ENCODE results near the gene SERPINA1. TPM values are rescaled to one million over a fixed set of nuclear protein-coding genes. Genes with fewer than 3 reads are reported as not detected.

SERPINA1 gene
- total RNA-seq, 2 experiments from 2014 or later = 4.3 to 4.7 TPM

- Mint-ChIP-seq H3K27ac (peak overlapping the region; percentile 35), H3K9me3 (no peaks in the 10 kb centered on the region), H3K4me3 (no peak overlapping the region), H3K36me3 (ENCODE audit: low read depth) (no peaks in the 10 kb centered on the region), H3K4me1 (ENCODE audit: low read depth) (peaks cover 53% of the 10 kb centered on the region), H3K27me3 (no peaks in the 10 kb centered on the region)
- intact Hi-C loops (cut with DNase I, micrococcal nuclease) = no loop called here
- no peak for ATAC-seq (ENCODE audit: poor library complexity)
- H3K4me1 ChIP-seq (ENCODE audit: insufficient read depth, low read length) = peaks cover 24% of the 10 kb centered on the region
- ChIA-PET CTCF (no interaction called here), POLR2A (no interaction called here)
- H3K27me3 ChIP-seq (ENCODE audit: control insufficient read depth in 1 of 2, insufficient read depth in 2 of 2, low read length in 2 of 2) = peaks cover 3% of the 10 kb centered on the region in 2 experiments
- no peak overlapping the region for H3K27ac ChIP-seq (ENCODE audit: low read depth in 1 of 2, low read length in 2 of 2)
- peak in 3 of 14 experiments; percentile 22 to 69 (median 63) for DNase-seq
- no peak overlapping the region for H3K4me3 ChIP-seq (ENCODE audit: low read length)
- no peak for TF ChIP-seq CTCF (IDR thresholded peaks at IDR 0.05)
- no peaks in the 10 kb centered on the region for H3K36me3 ChIP-seq (ENCODE audit: insufficient read depth, low read length)
- H3K9me3 ChIP-seq (ENCODE audit: control insufficient read depth in 1 of 2, insufficient read depth in 1 of 2, low read length in 2 of 2) = no peaks in the 10 kb centered on the region
Observed at GRCh38 chr14:94394581-94395207, 6.3 kb upstream of the SERPINA1 start.

DNA sequence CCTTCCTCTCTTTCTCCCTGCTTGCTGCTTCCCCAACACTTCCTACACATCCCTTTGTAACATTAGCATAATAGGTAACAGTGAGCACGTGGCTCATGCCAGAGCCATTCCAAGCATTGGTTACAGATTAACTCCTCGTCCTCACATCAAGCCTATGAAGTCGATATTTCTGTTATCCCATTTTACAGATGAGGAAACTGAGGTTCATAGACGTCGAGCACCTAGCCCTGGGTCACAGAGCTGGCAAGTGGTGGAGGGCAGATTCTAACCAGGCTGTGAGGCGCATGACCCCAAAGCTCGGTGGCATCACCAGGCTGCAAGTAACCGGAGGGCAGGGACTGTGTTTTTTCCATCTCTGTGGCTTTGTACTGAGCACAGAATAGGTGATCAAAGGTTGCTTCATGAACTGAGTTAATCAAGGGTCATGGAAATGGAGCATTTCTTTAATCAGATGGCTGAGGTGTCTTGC, 5.7 kb upstream of the SERPINA1 start:
- ChIA-PET CTCF (no interaction called here), POLR2A (no interaction called here)
- DNase-seq (no peak), ATAC-seq (ENCODE audit: poor library complexity) (no peak)
- Histone ChIP-seq H3K27me3 (ENCODE audit: control insufficient read depth in 1 of 2, insufficient read depth in 2 of 2, low read length in 2 of 2) (peaks cover 0 to 3% of the 10 kb centered on the region in 2 experiments), H3K27ac (ENCODE audit: low read depth in 1 of 2, low read length in 2 of 2) (no peak overlapping the region), H3K4me3 (ENCODE audit: low read length) (no peak overlapping the region), H3K4me1 (ENCODE audit: insufficient read depth, low read length) (peaks cover 24% of the 10 kb centered on the region), H3K9me3 (ENCODE audit: control insufficient read depth in 1 of 2, insufficient read depth in 1 of 2, low read length in 2 of 2) (no peaks in the 10 kb centered on the region), H3K36me3 (ENCODE audit: insufficient read depth, low read length) (no peaks in the 10 kb centered on the region)
- TF ChIP-seq CTCF (IDR thresholded peaks at IDR 0.05) = no peak
- no peaks in the 10 kb centered on the region for H3K36me3 Mint-ChIP-seq (ENCODE audit: low read depth)
- H3K4me1 Mint-ChIP-seq (ENCODE audit: low read depth) = peaks cover 53% of the 10 kb centered on the region
- intact Hi-C loops (cut with DNase I, micrococcal nuclease) = no loop called here
- no peaks in the 10 kb centered on the region for H3K27me3 Mint-ChIP-seq
- no peak overlapping the region for H3K4me3 Mint-ChIP-seq
- peak overlapping the region; percentile 35 for H3K27ac Mint-ChIP-seq
- H3K9me3 Mint-ChIP-seq = no peaks in the 10 kb centered on the region

- ChIA-PET POLR2A (no interaction called here), CTCF (no interaction called here)
- H3K4me3 Mint-ChIP-seq = no peak overlapping the region
- peaks cover 24% of the 10 kb centered on the region for H3K4me1 ChIP-seq (ENCODE audit: insufficient read depth, low read length)
- H3K4me3 ChIP-seq (ENCODE audit: low read length) = no peak overlapping the region
- TF ChIP-seq CTCF (IDR thresholded peaks at IDR 0.05) = no peak
- intact Hi-C loops (cut with DNase I, micrococcal nuclease) = no loop called here
- no peaks in the 10 kb centered on the region for H3K9me3 ChIP-seq (ENCODE audit: control insufficient read depth in 1 of 2, insufficient read depth in 1 of 2, low read length in 2 of 2)
- H3K27me3 Mint-ChIP-seq = no peaks in the 10 kb centered on the region
- ATAC-seq (ENCODE audit: poor library complexity) (no peak), DNase-seq (no peak)
- H3K27ac ChIP-seq (ENCODE audit: low read depth in 1 of 2, low read length in 2 of 2) = no peak overlapping the region
- no peaks in the 10 kb centered on the region for H3K36me3 Mint-ChIP-seq (ENCODE audit: low read depth)
- peaks cover 0 to 3% of the 10 kb centered on the region in 2 experiments for H3K27me3 ChIP-seq (ENCODE audit: control insufficient read depth in 1 of 2, insufficient read depth in 2 of 2, low read length in 2 of 2)
- H3K9me3 Mint-ChIP-seq = no peaks in the 10 kb centered on the region
- H3K27ac Mint-ChIP-seq = peak overlapping the region; percentile 91
- H3K4me1 Mint-ChIP-seq (ENCODE audit: low read depth) = peaks cover 53% of the 10 kb centered on the region
- H3K36me3 ChIP-seq (ENCODE audit: insufficient read depth, low read length) = no peaks in the 10 kb centered on the region
Observed at GRCh38 chr14:94393474-94393873, 5.1 kb upstream of the SERPINA1 start.

Data from CD4-positive, alpha-beta T cell (primary cell).